HCT116 (cell line): ENCODE results near the gene NFASC.

Experiments used
- EZH2phosphoT487 ChIP-seq: fragments of 200-600 bp; IDR thresholded peaks from 2 replicates; pipeline ENCODE4 v1.6.1; 2018; ENCODE audit warnings: antibody characterized with exemption, borderline replicate concordance
- FOSL1 ChIP-seq: IDR thresholded peaks from 2 replicates; pipeline ENCODE4 v1.6.1; 2012; ENCODE audit warnings: low read depth
- JUND ChIP-seq: IDR thresholded peaks from 2 replicates; pipeline ENCODE4 v1.6.1; 2012
- POLR2A ChIP-seq: IDR thresholded peaks from 2 replicates; pipeline ENCODE4 v1.7.0; 2011; ENCODE audit warnings: borderline replicate concordance; ENCODE audit not compliant: insufficient read depth, insufficient read length; ENCODE audit errors: extremely low read depth
- SIN3A ChIP-seq: IDR thresholded peaks from 2 replicates; pipeline ENCODE4 v1.6.1; 2012; ENCODE audit warnings: low read depth
- YY1 ChIP-seq: IDR thresholded peaks from 2 replicates; pipeline ENCODE4 v1.6.1; 2011; ENCODE audit warnings: low read length, low read depth, moderate library complexity, mild to moderate bottlenecking; ENCODE audit not compliant: insufficient replicate concordance; ENCODE audit errors: extremely low read depth
- ZNF274 ChIP-seq: fragments of 200-500 bp; sonication (Bioruptor generic); IDR thresholded peaks from 2 replicates; pipeline ENCODE4 v1.6.1; 2014; ENCODE audit warnings: mild to moderate bottlenecking, low read depth, low read length, inconsistent platforms
- TF ChIP-seq, protein P1 (sequence below), 3 experiments: fragments of 200-600 bp in 1 of 3; sonication (generic) in 1 of 3; IDR thresholded peaks in 2 of 3; conservative IDR thresholded peaks in 1 of 3; 2 replicates each; pipeline ENCODE4 v1.5.1; 2012 to 2017; ENCODE audit warnings: low read depth in 2 of 3, low read length in 2 of 3, antibody characterized with exemption in 1 of 3, borderline replicate concordance in 1 of 3, control low read depth in 1 of 3, mild to moderate bottlenecking in 1 of 3, mixed read lengths in 1 of 3, mixed run types in 1 of 3, moderate library complexity in 1 of 3; ENCODE audit not compliant: insufficient read depth in 1 of 3
- TF ChIP-seq, protein P2 (sequence below): IDR thresholded peaks from 2 replicates; pipeline ENCODE4 v1.6.1; 2012
- TF ChIP-seq, protein P3 (sequence below): IDR thresholded peaks from 2 replicates; pipeline ENCODE4 v1.6.1; 2012

DNA sequence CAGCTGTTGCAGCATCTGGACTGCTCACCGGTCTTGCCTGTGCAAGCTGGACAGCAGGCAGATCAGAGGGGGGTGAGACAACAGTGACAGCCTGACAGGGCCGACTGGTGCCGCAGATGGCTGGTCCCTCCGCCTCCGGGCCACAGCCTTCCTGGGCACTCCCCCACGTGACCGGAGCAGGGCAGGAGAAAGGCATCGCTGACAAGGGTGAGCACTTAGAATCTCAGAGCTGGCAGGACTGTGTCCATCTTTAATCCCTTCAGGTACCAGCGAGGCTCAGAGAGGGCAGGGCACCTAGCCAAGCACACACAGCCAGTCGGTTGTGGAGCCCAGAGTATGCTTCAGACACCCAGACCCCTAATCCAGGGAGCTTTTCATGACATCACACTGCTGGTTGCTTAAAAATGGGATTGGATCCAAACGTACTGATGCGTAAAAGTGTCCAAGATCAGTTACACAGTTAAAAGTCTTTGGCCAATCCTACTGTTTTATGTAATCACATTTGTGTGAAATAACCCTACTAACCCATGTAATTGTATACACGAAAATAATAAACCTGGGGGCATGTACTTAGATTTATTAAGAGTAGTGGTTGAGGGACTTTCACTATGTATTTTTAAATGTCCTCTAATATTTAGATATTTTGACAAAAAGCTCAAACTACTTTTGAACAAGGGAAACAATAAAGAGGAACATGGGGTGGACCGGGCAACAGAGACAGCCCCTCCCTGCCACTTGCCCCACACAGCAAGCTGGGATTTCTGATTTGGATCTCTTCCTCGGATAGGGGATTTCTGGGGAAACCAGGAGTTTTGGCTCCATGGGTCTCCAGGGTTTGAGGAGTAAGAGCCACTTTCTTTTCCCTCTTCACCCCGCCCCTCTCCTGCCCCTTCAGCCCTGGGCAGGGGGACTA lies 171.6 kb downstream of the NFASC start:
- TF ChIP-seq, protein P1, sequence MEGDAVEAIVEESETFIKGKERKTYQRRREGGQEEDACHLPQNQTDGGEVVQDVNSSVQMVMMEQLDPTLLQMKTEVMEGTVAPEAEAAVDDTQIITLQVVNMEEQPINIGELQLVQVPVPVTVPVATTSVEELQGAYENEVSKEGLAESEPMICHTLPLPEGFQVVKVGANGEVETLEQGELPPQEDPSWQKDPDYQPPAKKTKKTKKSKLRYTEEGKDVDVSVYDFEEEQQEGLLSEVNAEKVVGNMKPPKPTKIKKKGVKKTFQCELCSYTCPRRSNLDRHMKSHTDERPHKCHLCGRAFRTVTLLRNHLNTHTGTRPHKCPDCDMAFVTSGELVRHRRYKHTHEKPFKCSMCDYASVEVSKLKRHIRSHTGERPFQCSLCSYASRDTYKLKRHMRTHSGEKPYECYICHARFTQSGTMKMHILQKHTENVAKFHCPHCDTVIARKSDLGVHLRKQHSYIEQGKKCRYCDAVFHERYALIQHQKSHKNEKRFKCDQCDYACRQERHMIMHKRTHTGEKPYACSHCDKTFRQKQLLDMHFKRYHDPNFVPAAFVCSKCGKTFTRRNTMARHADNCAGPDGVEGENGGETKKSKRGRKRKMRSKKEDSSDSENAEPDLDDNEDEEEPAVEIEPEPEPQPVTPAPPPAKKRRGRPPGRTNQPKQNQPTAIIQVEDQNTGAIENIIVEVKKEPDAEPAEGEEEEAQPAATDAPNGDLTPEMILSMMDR (IDR thresholded peaks at IDR 0.05 in 2 of 3, conservative IDR thresholded peaks at IDR 0.05 in 1 of 3; ENCODE audit: borderline replicate concordance in 1 of 3, insufficient read depth in 1 of 3, low read depth in 2 of 3, low read length in 2 of 3), result no peak
- TF ChIP-seq EZH2phosphoT487 (no peak), SIN3A (no peak), POLR2A (no peak), JUND (no peak), YY1 (no peak), ZNF274 (no peak), FOSL1 (no peak)
- TF ChIP-seq, protein P2, sequence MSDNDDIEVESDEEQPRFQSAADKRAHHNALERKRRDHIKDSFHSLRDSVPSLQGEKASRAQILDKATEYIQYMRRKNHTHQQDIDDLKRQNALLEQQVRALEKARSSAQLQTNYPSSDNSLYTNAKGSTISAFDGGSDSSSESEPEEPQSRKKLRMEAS, result no peak
- TF ChIP-seq, protein P3, sequence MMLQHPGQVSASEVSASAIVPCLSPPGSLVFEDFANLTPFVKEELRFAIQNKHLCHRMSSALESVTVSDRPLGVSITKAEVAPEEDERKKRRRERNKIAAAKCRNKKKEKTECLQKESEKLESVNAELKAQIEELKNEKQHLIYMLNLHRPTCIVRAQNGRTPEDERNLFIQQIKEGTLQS, result no peak
